SK-N-MC (cell line): Measurements from ENCODE around the gene GPR157.

ENCODE experiments used
- EZH2 ChIP-seq: fragments of 200-600 bp; sonication (generic); IDR thresholded peaks from one replicate; pipeline ENCODE4 v1.6.1; 2017; ENCODE audit warnings: antibody characterized with exemption
- POLR2AphosphoS5 ChIP-seq: IDR thresholded peaks from 2 replicates; pipeline ENCODE4 v1.6.1; 2012; ENCODE audit warnings: mild to moderate bottlenecking, low read depth, low read length, borderline replicate concordance

DNA sequence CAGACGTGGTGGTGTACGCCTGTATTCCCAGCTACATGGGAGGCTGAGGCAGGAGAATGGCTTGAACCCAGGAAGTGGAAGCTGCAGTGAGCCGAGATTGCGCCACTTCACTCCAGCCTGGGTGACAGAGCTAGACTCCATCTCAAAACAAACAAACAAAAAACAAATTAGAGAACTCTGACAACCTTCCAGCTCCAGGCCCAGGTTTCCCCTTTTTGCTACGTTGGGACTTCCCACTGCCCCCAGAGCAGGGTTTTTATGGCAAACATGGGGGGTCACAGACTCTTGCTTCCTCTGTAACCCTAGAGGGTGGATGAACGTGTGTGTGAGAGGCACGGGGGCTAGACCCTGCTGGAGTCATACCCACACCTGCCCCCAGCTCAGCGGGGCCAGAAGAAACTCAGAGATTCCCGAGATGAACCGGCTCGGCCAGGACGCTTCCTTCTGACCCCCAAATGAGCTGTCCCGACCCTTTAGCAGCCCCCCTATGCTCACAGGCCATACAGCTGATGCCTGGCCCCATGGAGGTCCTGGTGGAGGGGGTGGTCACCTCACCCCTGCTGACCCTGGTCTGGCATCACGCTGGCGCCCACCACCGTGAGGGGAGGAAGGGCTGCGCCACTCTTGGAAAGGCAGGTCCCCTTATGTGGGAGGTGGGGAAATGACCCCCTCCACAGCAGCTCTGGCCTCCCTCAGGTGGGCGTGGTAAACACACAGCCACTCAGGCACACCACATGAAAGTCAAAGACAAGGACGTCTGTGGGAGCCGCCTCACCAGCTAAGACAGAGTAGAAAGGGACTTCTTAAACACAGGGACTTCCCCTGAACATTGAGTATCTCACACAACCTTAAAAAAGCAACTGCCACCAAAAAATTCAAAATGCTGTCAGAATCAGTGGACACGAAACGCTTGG lies 7.1 kb downstream of the GPR157 start:
- no peak for TF ChIP-seq EZH2
- no peak for TF ChIP-seq POLR2AphosphoS5
